IPS-18a (cell line): ENCODE data around the gene DNAJC7.

Experiments
- H3K27ac ChIP-seq: one replicate; pipeline ENCODE4 v1.5.1; 2013; ENCODE audit warnings: low read length
- H3K27me3 ChIP-seq: one replicate; pipeline ENCODE4 v1.6.1; 2013; ENCODE audit warnings: mild to moderate bottlenecking, low read length; ENCODE audit not compliant: control insufficient read depth, insufficient read depth
- H3K36me3 ChIP-seq: one replicate; pipeline ENCODE4 v1.6.1; 2013; ENCODE audit warnings: low read depth, low read length; ENCODE audit not compliant: control insufficient read depth
- H3K4me1 ChIP-seq: one replicate; pipeline ENCODE4 v1.6.1; 2013; ENCODE audit warnings: low read depth, low read length; ENCODE audit not compliant: control insufficient read depth
- H3K4me3 ChIP-seq: one replicate; pipeline ENCODE4 v1.5.1; 2013; ENCODE audit warnings: low read length
- H3K9ac ChIP-seq: one replicate; pipeline ENCODE4 v1.6.1; 2013; ENCODE audit warnings: mild to moderate bottlenecking, low read length, moderate library complexity
- H3K9me3 ChIP-seq: one replicate; pipeline ENCODE4 v1.6.1; 2013; ENCODE audit warnings: low read depth, low read length; ENCODE audit not compliant: control insufficient read depth

The DNAJC7 gene

GRCh38 chr17:41987642-41988041 lies 29.6 kb downstream of the DNAJC7 start:
- Histone ChIP-seq H3K27ac (no peak overlapping the region), H3K27me3 (no peaks in the 10 kb centered on the region), H3K4me3 (no peak overlapping the region), H3K9me3 (no peaks in the 10 kb centered on the region), H3K9ac (no peak overlapping the region), H3K4me1 (no peaks in the 10 kb centered on the region), H3K36me3 (peaks cover 94% of the 10 kb centered on the region)

DNA sequence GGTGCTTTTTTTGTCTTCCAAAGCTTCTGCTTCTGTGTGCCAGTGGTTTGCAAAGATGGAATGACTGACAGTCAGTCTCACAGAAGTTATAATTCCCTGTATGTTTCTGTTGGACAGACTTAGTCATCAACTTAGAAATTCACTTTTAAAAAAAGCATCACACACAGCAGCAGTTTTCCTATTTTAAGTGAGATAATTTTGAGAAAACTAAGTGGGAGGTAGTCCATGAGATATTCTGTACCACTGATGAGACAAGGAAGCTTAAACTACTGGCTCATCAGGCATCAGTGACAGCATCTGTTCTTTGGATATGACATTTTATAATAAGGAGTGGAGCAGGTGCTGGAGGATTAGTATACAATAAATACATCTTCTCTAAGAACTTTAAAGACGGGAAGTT lies 30.6 kb downstream of the DNAJC7 start:
- Histone ChIP-seq H3K4me1 (no peaks in the 10 kb centered on the region), H3K9ac (no peak overlapping the region), H3K9me3 (no peaks in the 10 kb centered on the region), H3K4me3 (no peak overlapping the region), H3K27me3 (no peaks in the 10 kb centered on the region), H3K27ac (no peak overlapping the region), H3K36me3 (peaks cover 96% of the 10 kb centered on the region)

DNA sequence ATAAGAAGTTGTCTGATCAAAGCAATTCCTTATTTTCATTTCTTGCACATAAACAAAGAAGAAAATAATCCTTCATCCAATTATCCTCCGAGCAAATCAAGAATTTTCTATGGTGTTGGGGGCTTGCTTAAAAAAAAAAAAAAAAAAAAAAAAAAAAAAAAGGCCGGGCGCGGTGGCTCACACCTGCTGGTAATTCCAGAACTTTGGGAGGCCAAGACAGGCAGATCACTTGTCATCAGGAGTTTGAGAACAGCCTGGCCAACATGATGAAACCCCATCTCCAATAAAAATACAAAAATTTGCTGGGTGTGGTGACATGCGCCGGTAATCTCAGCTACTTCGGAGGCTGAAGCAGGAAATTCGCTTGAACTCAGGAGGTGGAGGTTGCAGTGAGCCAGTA lies 31.3 kb downstream of the DNAJC7 start:
- Histone ChIP-seq H3K27ac (no peak overlapping the region), H3K36me3 (peaks cover 95% of the 10 kb centered on the region), H3K4me1 (no peaks in the 10 kb centered on the region), H3K27me3 (no peaks in the 10 kb centered on the region), H3K9me3 (no peaks in the 10 kb centered on the region), H3K9ac (no peak overlapping the region), H3K4me3 (no peak overlapping the region)

DNA sequence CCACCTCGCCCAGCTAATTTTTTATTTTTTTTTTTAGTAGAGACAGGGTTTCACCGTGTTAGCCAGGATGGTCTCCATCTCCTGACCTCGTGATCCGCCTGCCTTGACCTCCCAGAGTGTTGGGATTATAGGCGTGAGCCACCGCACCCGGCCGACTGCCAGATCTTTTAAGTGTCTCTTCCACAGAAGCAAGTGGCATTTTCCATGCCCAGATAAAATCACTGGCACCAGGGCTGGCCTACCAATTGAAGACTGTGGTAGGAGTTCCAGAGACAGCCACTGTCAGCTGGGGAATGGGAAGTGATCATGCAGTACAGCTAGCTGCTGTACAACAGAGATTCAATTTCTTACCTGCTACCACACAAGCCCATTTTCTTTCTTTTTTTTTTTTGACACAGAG lies 32.8 kb downstream of the DNAJC7 start:
- Histone ChIP-seq H3K27ac (no peak overlapping the region), H3K9ac (no peak overlapping the region), H3K4me3 (no peak overlapping the region), H3K36me3 (peaks cover 89% of the 10 kb centered on the region), H3K9me3 (no peaks in the 10 kb centered on the region), H3K4me1 (no peaks in the 10 kb centered on the region), H3K27me3 (no peaks in the 10 kb centered on the region)

GRCh38 chr17:41982026-41982760 lies 35.0 kb downstream of the DNAJC7 start:
- Histone ChIP-seq H3K27me3 (no peaks in the 10 kb centered on the region), H3K4me3 (no peak overlapping the region), H3K4me1 (no peaks in the 10 kb centered on the region), H3K36me3 (peaks cover 83% of the 10 kb centered on the region), H3K27ac (no peak overlapping the region), H3K9ac (no peak overlapping the region), H3K9me3 (no peaks in the 10 kb centered on the region)

DNA sequence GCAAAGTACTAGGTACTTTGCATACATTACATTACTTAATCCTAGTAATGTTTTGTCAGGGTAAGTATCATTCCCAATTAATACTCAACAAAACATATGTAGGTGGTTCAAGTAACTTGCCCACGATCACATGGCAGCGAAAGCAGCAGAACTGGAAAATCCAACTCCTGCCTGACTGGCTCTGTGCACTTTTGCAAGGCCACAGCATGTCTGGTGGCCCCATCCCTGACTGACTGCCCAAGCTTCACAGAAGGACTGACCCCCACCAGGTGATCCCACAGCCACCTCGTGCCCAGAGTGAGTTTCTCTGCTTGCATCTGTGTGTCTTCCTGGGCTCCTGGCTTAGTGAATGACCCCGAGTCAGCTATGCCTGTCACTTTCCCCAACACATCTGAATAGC lies 39.2 kb downstream of the DNAJC7 start:
- no peaks in the 10 kb centered on the region for H3K9me3 ChIP-seq
- no peak overlapping the region for H3K9ac ChIP-seq
- peaks cover 79% of the 10 kb centered on the region for H3K36me3 ChIP-seq
- no peaks in the 10 kb centered on the region for H3K27me3 ChIP-seq
- no peak overlapping the region for H3K27ac ChIP-seq
- H3K4me3 ChIP-seq, result no peak overlapping the region
- no peaks in the 10 kb centered on the region for H3K4me1 ChIP-seq

GRCh38 chr17:41976142-41976768 lies 41.0 kb downstream of the DNAJC7 start:
- Histone ChIP-seq H3K9me3 (no peaks in the 10 kb centered on the region), H3K4me3 (no peak overlapping the region), H3K27ac (no peak overlapping the region), H3K36me3 (peaks cover 72% of the 10 kb centered on the region), H3K4me1 (no peaks in the 10 kb centered on the region), H3K9ac (no peak overlapping the region), H3K27me3 (no peaks in the 10 kb centered on the region)

GRCh38 chr17:41975099-41976083 lies 41.8 kb downstream of the DNAJC7 start:
- no peak overlapping the region for H3K27ac ChIP-seq
- no peak overlapping the region for H3K4me3 ChIP-seq
- H3K9me3 ChIP-seq, result no peaks in the 10 kb centered on the region
- no peak overlapping the region for H3K9ac ChIP-seq
- H3K36me3 ChIP-seq, result peaks cover 64% of the 10 kb centered on the region
- H3K4me1 ChIP-seq, result no peaks in the 10 kb centered on the region
- H3K27me3 ChIP-seq, result no peaks in the 10 kb centered on the region

DNA sequence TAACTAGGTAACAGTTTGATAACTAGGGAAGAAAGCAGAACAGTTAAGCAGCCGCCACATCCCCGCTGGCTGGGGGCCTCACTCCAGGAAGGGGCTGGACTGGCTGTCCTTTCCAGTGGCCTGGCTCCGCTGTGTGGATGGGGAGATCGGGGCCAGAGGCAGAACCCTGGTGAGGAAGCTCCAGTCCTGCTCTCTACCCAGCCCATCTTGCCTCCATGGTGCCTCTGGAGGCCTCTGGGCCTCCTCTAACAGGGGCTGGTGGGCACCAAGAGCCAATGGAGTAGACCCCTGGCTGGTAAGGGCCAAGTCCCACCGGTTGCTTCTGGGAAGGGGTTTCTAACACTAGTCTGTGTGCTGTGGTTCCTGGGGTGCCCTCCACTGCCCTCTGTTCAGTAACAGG lies 42.6 kb downstream of the DNAJC7 start:
- no peak overlapping the region for H3K9ac ChIP-seq

GRCh38 chr17:41974031-41974430 lies 43.2 kb downstream of the DNAJC7 start:
- Histone ChIP-seq H3K4me3 (no peak overlapping the region), H3K36me3 (peaks cover 61% of the 10 kb centered on the region), H3K9ac (no peak overlapping the region), H3K9me3 (no peaks in the 10 kb centered on the region), H3K27ac (no peak overlapping the region), H3K4me1 (no peaks in the 10 kb centered on the region), H3K27me3 (no peaks in the 10 kb centered on the region)

More for the DNA sequence above, 42.6 kb downstream of the DNAJC7 start:
- Histone ChIP-seq H3K36me3 (peaks cover 61% of the 10 kb centered on the region), H3K27me3 (no peaks in the 10 kb centered on the region), H3K9me3 (no peaks in the 10 kb centered on the region), H3K27ac (no peak overlapping the region), H3K4me3 (no peak overlapping the region), H3K4me1 (no peaks in the 10 kb centered on the region)

DNA sequence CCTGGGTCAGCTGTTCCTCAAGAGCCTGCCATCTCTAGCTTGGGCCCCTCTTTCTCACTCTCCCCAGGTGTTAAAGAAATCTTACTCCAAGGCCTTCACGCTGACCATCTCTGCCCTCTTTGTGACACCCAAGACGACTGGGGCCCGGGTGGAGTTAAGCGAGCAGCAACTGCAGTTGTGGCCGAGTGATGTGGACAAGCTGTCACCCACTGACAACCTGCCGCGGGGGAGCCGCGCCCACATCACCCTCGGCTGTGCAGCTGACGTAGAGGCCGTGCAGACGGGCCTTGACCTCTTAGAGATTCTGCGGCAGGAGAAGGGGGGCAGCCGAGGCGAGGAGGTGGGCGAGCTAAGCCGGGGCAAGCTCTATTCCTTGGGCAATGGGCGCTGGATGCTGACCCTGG lies 43.8 kb downstream of the DNAJC7 start:
- H3K36me3 ChIP-seq, result peaks cover 57% of the 10 kb centered on the region
- H3K27ac ChIP-seq, result no peak overlapping the region

More for the DNA sequence above, 43.8 kb downstream of the DNAJC7 start:
- Histone ChIP-seq H3K4me3 (no peak overlapping the region), H3K4me1 (no peaks in the 10 kb centered on the region), H3K9ac (no peak overlapping the region), H3K27me3 (no peaks in the 10 kb centered on the region), H3K9me3 (no peaks in the 10 kb centered on the region)
